ENCODE results near the gene RPL37A. TPM values are rescaled to one million over a fixed set of nuclear protein-coding genes. Genes with fewer than 3 reads are reported as not detected.
"Not testable (repeated sequence)": the region's sequence is repeated elsewhere in the genome, so short reads cannot be mapped to it uniquely, and the experiment has no call there.

Gene RPL37A
- total RNA-seq, 2 experiments from 2014 or later: 3,787 to 3,863 TPM

GRCh38 chr2:216507220-216508160 is 8.8 kb downstream of the RPL37A start:
- POLR2A ChIA-PET: interaction anchor here (0.7 to 1.2 kb wide), 3 partner anchors 9 to 1029 kb away, joined by 3 to 7 read pairs (median 4); partner anchors contain the start of gene RPL37A
- CTCF ChIA-PET: interaction anchor here (0.7 to 1.0 kb wide), 3 partner anchors 10 to 461 kb away, joined by 3 read pairs; no protein-coding TSS in a partner anchor

GRCh38 chr2:216508229-216508628 is 9.6 kb downstream of the RPL37A start:
- ChIA-PET POLR2A (no interaction called here), CTCF (no interaction called here)

- ChIA-PET POLR2A (no interaction called here), CTCF (interaction anchor here (1.1 to 6.1 kb wide), 3 partner anchors 10 to 150 kb away, joined by 3 to 55 read pairs (median 3); no protein-coding TSS in a partner anchor)
These were observed 18.2 kb downstream of the RPL37A start for GRCh38 chr2:216516730-216517350.

- ChIA-PET POLR2A (no interaction called here), CTCF (interaction anchor here (1.0 to 6.1 kb wide), 3 partner anchors 11 to 149 kb away, joined by 3 to 55 read pairs (median 3); no protein-coding TSS in a partner anchor)
These were observed 19.0 kb downstream of the RPL37A start for GRCh38 chr2:216517447-216518225.

GRCh38 chr2:216518566-216519119 is 20.0 kb downstream of the RPL37A start:
- CTCF ChIA-PET: interaction anchor here (0.6 to 6.1 kb wide), 3 partner anchors 12 to 148 kb away, joined by 3 to 55 read pairs (median 5); no protein-coding TSS in a partner anchor
- POLR2A ChIA-PET: not testable (repeated sequence)

DNA sequence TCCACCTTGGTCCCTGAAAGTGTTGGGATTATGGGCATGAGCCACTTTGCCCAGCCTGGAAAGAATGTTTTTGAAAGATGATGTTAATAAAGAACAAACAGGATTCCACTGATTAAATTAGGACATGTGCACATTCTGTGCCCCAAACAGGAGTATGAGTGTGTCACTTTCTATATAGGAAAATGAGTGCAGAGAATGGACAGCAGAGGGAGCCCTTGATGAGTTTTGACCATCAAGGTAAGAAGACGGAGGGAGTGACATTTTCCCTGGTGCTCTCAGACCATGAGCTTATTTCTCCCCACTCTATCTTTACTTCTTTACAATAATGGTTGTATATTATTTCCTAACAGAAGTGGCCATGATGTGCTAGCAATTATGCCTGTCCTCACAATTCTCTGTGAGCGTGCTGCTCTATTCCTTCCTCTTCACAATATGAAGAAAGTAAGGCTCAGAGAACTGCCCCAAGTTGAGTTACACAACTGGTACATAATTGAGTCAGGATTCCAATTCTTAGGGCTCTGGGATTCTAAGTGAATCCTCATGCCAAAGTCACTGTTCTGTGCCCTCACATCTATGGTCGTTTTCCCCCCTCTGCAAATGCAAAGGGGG is 20.6 kb downstream of the RPL37A start:
- CTCF ChIA-PET: interaction anchor here (0.6 to 6.1 kb wide), 4 partner anchors 13 to 148 kb away, joined by 3 to 55 read pairs (median 4); no protein-coding TSS in a partner anchor
- POLR2A ChIA-PET: no interaction called here

- POLR2A ChIA-PET: interaction anchor here (0.6 kb wide), 1 partner anchor 21 kb away, joined by 4 read pairs; the partner anchor contains the start of gene RPL37A
- CTCF ChIA-PET: interaction anchor here (1.7 to 6.1 kb wide), 2 partner anchors 37 to 147 kb away, joined by 4 to 55 read pairs; no protein-coding TSS in a partner anchor
These were observed 21.5 kb downstream of the RPL37A start for GRCh38 chr2:216520112-216520511.

DNA sequence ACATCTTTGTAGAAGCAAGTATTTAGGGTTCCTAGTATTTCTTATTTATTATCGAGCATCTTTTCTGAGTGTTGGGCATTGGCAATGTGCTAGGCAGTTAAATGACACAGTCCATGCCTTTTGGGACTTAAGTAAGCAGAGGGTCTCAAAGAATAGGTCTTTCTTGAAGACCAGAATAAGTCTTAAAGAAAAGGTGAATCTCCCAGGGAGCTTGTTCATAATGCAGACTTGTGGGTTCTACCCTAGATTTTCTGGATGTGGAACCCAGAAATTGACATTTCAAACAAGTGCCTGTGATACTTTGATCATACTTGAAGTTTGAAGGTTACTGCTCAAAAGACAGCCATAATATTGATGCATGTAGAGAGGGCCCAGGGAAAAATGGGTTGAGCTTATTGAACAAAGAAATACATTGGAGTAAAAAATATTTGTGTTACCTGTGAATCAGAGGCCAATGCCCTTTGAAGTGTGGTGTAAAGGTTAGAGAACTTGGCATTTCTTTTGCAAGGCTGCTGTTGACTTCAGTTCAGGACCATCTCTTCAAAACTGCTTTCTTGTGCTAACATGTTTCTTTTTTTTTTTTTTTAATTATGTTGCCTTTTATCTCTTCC is 24.4 kb downstream of the RPL37A start:
- POLR2A ChIA-PET: no interaction called here
- CTCF ChIA-PET: interaction anchor here (1.5 kb wide), 1 partner anchor 135 kb away, joined by 5 read pairs; no protein-coding TSS in a partner anchor

DNA sequence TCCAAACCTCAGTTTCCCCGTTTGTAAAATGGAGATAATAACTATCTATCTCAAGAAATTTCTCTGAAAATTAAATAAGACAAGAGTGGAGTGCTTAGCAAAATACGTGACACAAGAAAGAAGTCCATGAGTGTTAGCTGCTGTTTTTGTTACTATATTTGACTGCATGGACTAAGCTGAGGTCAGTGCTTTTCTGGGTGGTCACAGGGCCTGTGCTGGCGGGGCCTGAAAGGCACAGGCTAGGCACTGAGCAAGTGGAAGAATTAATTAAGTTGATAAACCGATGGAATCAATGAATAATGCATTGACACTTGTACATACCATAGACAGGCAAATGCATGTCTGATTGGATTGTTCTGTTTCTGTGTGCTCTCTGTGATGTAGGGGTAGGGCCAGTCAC is 27.3 kb downstream of the RPL37A start:
- ChIA-PET POLR2A (no interaction called here), CTCF (interaction anchor here (1.2 kb wide), 1 partner anchor 138 kb away, joined by 4 read pairs; no protein-coding TSS in a partner anchor)

DNA sequence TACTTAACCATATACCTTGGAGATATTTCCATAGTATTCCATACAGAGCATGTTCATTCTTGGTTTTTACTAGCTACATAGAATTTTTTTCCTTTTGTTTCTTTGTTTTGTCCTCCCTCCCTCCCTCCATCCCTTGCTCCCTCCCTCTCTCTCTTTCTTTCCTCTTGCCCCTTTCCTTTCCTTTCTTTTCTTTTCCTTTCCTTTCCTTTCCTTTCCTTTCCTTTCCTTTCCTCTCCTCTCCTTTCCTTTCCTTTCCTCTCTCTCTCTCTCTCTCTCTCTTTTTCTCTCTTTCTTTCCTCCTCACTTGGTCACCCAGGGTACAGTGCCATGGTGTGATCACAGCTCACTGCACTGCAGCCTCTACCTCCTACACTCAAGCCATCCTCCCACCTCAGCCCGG is 28.3 kb downstream of the RPL37A start:
- ChIA-PET POLR2A (no interaction called here), CTCF (no interaction called here)

DNA sequence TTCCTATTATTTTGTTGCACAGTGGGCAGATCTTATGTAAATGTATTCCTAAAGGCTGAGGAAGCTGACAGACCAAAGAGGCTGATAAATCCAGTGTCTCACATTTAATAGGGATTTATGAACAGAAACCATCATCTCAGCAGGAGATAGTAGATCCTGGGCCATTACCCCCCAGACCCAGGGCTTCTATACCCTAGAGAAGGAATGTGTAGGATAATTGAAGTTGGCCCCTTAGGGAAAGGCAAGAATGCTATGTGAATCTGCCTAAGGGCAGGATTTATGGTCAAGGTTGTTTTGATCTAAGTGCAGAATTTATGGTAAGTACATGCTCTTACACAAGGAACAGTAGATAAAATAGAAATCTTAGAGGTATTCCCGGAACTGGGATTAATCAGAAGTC is 29.0 kb downstream of the RPL37A start:
- ChIA-PET POLR2A (no interaction called here), CTCF (no interaction called here)

DNA sequence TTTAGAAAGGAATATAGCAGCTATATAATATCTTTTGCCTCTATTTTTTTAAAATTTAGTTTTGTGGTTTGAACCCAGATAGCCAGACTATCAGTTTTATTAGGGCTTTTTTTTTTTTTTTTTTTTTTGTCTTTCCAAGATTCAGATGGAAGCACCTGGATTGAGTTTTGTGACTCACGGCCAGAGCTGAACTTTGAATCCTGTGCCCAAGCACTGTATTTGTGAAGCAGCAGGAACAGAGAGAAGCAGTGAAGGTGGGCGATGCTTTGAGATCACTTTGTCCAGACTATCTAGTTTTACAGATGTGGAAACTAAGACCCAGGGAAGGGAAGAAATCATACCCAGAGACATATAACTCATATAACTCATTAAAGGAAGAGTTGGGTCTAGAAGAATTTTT is 33.9 kb downstream of the RPL37A start:
- CTCF ChIA-PET: interaction anchor here (0.7 kb wide), 1 partner anchor 46 kb away, joined by 5 read pairs; no protein-coding TSS in a partner anchor
- POLR2A ChIA-PET: no interaction called here

GRCh38 chr2:216533609-216534008 is 35.0 kb downstream of the RPL37A start:
- CTCF ChIA-PET: no interaction called here
- POLR2A ChIA-PET: no interaction called here

DNA sequence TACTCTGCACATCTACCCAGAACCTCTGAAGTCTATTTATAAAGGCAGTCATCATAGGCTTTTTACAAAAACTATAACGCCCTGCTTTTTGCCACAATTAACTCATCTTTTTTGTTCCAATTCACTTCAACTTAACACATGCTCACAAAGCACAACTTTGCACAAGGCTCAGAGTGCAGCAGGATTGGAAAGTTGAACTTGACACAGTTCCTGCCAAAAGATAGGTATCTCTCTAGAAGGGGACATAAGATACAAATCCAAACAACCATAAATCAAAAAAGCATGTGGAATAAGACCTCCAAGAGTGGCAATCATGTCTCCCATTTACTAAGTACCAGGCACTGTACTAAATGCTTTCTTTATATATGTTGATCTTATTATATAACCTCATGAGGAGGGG is 36.2 kb downstream of the RPL37A start:
- CTCF ChIA-PET: no interaction called here

DNA sequence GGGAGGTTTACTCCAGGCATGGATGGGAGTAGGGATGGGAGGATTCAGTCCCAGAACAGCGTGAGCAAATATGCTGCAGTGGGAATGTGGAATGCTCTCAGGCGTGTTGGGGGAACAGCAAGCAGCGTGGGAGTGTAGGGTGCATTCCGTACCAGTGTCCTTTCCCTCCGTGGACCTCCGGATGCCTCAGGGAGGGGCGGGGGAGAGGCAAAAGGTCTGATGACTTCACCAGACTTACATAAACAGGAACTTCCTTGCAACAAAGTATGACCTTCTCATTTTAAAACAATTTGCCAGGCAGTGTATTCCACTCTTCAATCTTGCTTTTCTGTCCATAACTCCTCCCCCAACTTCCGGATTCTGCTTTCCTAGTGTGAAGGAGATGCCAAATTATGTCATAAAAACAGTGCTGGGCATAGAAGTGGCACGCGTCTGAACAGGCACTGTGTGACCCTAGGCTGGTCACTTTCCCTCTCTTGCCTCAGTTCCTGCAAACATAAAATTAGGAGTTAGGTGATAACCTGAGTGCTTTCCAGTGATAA is 36.9 kb downstream of the RPL37A start:
- CTCF ChIA-PET: no interaction called here
- POLR2A ChIA-PET: no interaction called here

More for the DNA sequence above, 36.2 kb downstream of the RPL37A start:
- POLR2A ChIA-PET: no interaction called here

- ChIA-PET CTCF (no interaction called here), POLR2A (no interaction called here)
These were observed 38.1 kb downstream of the RPL37A start for GRCh38 chr2:216536734-216537210.

- ChIA-PET POLR2A (no interaction called here), CTCF (no interaction called here)
These were observed 38.7 kb downstream of the RPL37A start for GRCh38 chr2:216537366-216537765.

DNA sequence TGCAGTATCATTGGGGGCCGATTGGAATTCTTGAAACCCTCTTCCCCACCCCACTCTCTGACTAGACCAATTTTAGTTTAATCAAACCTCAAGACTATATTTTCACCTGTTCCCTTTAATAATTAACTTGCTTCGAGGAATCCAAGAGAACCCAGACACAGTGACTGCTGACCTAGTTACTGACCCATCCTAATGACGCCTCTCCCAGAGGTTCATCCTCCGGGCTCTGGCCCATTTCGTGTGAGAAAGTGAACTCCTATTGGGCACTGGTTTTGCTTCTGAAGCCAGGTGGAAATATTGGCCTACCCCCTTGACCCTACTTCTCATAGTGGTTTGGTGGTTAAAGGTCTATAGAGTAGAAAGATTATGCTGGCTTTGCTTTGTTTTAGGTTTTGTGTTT is 39.9 kb downstream of the RPL37A start:
- CTCF ChIA-PET: no interaction called here
- POLR2A ChIA-PET: no interaction called here
